HCT116 (cell line): Measurements from ENCODE around the gene HSH2D. TPM values are rescaled to one million over a fixed set of nuclear protein-coding genes. Genes with fewer than 3 reads are reported as not detected.

Experiments used
- ATAC-seq: fragments of 200-7000 bp; cut with Tn5 transposase; 2 replicates; pipeline ENCODE4 v1.9.1; 2020; ENCODE audit warnings: mild to moderate bottlenecking, moderate library complexity
- BruUV-seq: library from RNA; stranded (reverse); fragments of 400-500 nt; replicated peaks from 2 replicates; lab custom pipeline; 2021; lab: Mats Ljungman, UMichigan
- CTCF ChIA-PET: fragments of 300-600 bp; sonication (Branson Sonifier 250); formaldehyde crosslinking; loops from one replicate; lab custom pipeline; 2021; ENCODE audit warnings: antibody characterized with exemption; lab: Charles Lee
- POLR2A ChIA-PET: fragments of 300-600, 350-600 bp; sonication (Branson Sonifier 250); formaldehyde crosslinking; loops from one replicate; lab custom pipeline; 2021; ENCODE audit warnings: antibody characterized with exemption; lab: Charles Lee
- RAD21 ChIA-PET, 2 experiments: fragments of 300-600 bp; sonication (Branson Sonifier 250); formaldehyde crosslinking; loops; one replicate each; lab custom pipeline; 2023; ENCODE audit warnings: low total read pairs in 2 of 2; ENCODE audit not compliant: uncharacterized antibody in 2 of 2, unreplicated experiment in 2 of 2, low non-redundant PET in 1 of 2; lab: Charles Lee
- DNase-seq: peaks from one replicate; pipeline ENCODE4 v3.0.0-alpha.2; 2010; ENCODE audit warnings: low read depth, low spot score
- H2AFZ ChIP-seq: fragments of 200-600 bp; shearing (Covaris generic), sonication (generic); 2 replicates; pipeline ENCODE4 v1.6.1; 2017; ENCODE audit warnings: low read depth, mixed run types, mixed read lengths, antibody characterized with exemption, low read length; ENCODE audit not compliant: poor library complexity, severe bottlenecking
- H3K27ac ChIP-seq: 2 replicates; pipeline ENCODE4 v1.5.1; 2012; ENCODE audit warnings: low read depth, low read length
- H3K27me3 ChIP-seq: fragments of 200-600 bp; sonication (generic); 2 replicates; pipeline ENCODE4 v1.6.1; 2016; ENCODE audit warnings: mixed run types, low read length, mixed read lengths; ENCODE audit not compliant: insufficient read depth
- H3K36me3 ChIP-seq, 2 experiments: fragments of 200-500 bp in 1 of 2; fragments of 200-600 bp in 1 of 2; sonication (Bioruptor generic) in 1 of 2; sonication (generic) in 1 of 2; 2 replicates each; pipeline versions ENCODE4 v1.5.1 to v1.6.1; 2014 to 2016; ENCODE audit warnings: low read length in 2 of 2, inconsistent platforms in 1 of 2, mixed read lengths in 1 of 2, mixed run types in 1 of 2; ENCODE audit not compliant: insufficient read depth in 2 of 2, control insufficient read depth in 1 of 2
- H3K4me1 ChIP-seq, 2 experiments: fragments of 200-600 bp in 1 of 2; sonication (generic) in 1 of 2; 2 replicates each; pipeline versions ENCODE4 v1.5.1 to v1.6.1; 2012 to 2017; ENCODE audit warnings: low read length in 2 of 2, inconsistent platforms in 1 of 2, mild to moderate bottlenecking in 1 of 2, mixed read lengths in 1 of 2, mixed run types in 1 of 2, moderate library complexity in 1 of 2; ENCODE audit not compliant: insufficient read depth in 2 of 2, control insufficient read depth in 1 of 2
- H3K4me2 ChIP-seq: fragments of 200-600 bp; sonication (generic); 2 replicates; pipeline ENCODE4 v1.6.1; 2017; ENCODE audit warnings: mixed run types, low read length, mixed read lengths
- H3K4me3 ChIP-seq, 2 experiments: fragments of 200-600 bp in 1 of 2; sonication (generic) in 1 of 2; replicated peaks in 1 of 2; 2 replicates each; pipeline ENCODE4 v1.5.1; 2011 to 2016; ENCODE audit warnings: low read length in 2 of 2, control low read depth in 1 of 2, low read depth in 1 of 2, mild to moderate bottlenecking in 1 of 2, mixed read lengths in 1 of 2, mixed run types in 1 of 2
- H3K79me2 ChIP-seq: fragments of 200-600 bp; sonication (generic); 2 replicates; pipeline ENCODE4 v1.6.1; 2017; ENCODE audit warnings: mild to moderate bottlenecking, mixed run types, low read length, moderate library complexity, mixed read lengths; ENCODE audit not compliant: insufficient read depth
- H3K9ac ChIP-seq: fragments of 200-600 bp; sonication (generic); 2 replicates; pipeline ENCODE4 v1.6.1; 2016; ENCODE audit warnings: low read length, mixed read lengths
- H3K9me2 ChIP-seq: fragments of 200-600 bp; sonication (generic), shearing (Covaris generic); 2 replicates; pipeline ENCODE4 v1.6.1; 2017; ENCODE audit warnings: mixed run types, mild to moderate bottlenecking, moderate library complexity; ENCODE audit not compliant: insufficient read depth
- H3K9me3 ChIP-seq, 2 experiments: fragments of 200-500 bp in 1 of 2; fragments of 200-600 bp in 1 of 2; sonication (Bioruptor generic) in 1 of 2; sonication (generic) in 1 of 2; 2 replicates each; pipeline ENCODE4 v1.6.1; 2014 to 2017; ENCODE audit warnings: low read length in 2 of 2, mixed read lengths in 2 of 2, inconsistent platforms in 1 of 2, low read depth in 1 of 2, mild to moderate bottlenecking in 1 of 2, mixed run types in 1 of 2, moderate library complexity in 1 of 2; ENCODE audit not compliant: control insufficient read depth in 1 of 2, insufficient read depth in 1 of 2
- H4K20me1 ChIP-seq: fragments of 200-600 bp; sonication (generic), shearing (Covaris generic); 2 replicates; pipeline ENCODE4 v1.6.1; 2017; ENCODE audit warnings: mixed run types, mild to moderate bottlenecking, moderate library complexity; ENCODE audit not compliant: insufficient read depth
- ATF3 ChIP-seq: IDR thresholded peaks from 2 replicates; pipeline ENCODE4 v1.6.1; 2012
- CBX3 ChIP-seq: IDR thresholded peaks from 2 replicates; pipeline ENCODE4 v1.6.1; 2012; ENCODE audit warnings: low read depth
- CEBPB ChIP-seq: IDR thresholded peaks from 2 replicates; pipeline ENCODE4 v1.6.1; 2012; ENCODE audit warnings: low read depth
- CTCF ChIP-seq, 3 experiments: fragments of 200-600 bp in 1 of 3; sonication (generic) in 1 of 3; IDR thresholded peaks in 2 of 3; conservative IDR thresholded peaks in 1 of 3; 2 replicates each; pipeline ENCODE4 v1.5.1; 2012 to 2017; ENCODE audit warnings: low read depth in 2 of 3, low read length in 2 of 3, antibody characterized with exemption in 1 of 3, borderline replicate concordance in 1 of 3, control low read depth in 1 of 3, mild to moderate bottlenecking in 1 of 3, mixed read lengths in 1 of 3, mixed run types in 1 of 3, moderate library complexity in 1 of 3; ENCODE audit not compliant: insufficient read depth in 1 of 3
- EGR1 ChIP-seq: IDR thresholded peaks from 2 replicates; pipeline ENCODE4 v1.6.1; 2012; ENCODE audit warnings: low read depth
- EZH2 ChIP-seq: fragments of 200-600 bp; sonication (generic); IDR thresholded peaks from 2 replicates; pipeline ENCODE4 v1.6.1; 2017; ENCODE audit warnings: antibody characterized with exemption, mixed run types
- FOSL1 ChIP-seq: IDR thresholded peaks from 2 replicates; pipeline ENCODE4 v1.6.1; 2012; ENCODE audit warnings: low read depth
- JUND ChIP-seq: IDR thresholded peaks from 2 replicates; pipeline ENCODE4 v1.6.1; 2012
- MAX ChIP-seq: IDR thresholded peaks from 2 replicates; pipeline ENCODE4 v1.6.1; 2012
- POLR2A ChIP-seq: IDR thresholded peaks from 2 replicates; pipeline ENCODE4 v1.7.0; 2011; ENCODE audit warnings: borderline replicate concordance; ENCODE audit not compliant: insufficient read depth, insufficient read length; ENCODE audit errors: extremely low read depth
- POLR2AphosphoS5 ChIP-seq: IDR thresholded peaks from 2 replicates; pipeline ENCODE4 v1.6.1; 2011; ENCODE audit warnings: mild to moderate bottlenecking, low read depth, low read length, moderate library complexity
- RAD21 ChIP-seq: IDR thresholded peaks from 2 replicates; pipeline ENCODE4 v1.6.1; 2012; ENCODE audit warnings: low read depth, mild to moderate bottlenecking
- REST ChIP-seq: IDR thresholded peaks from 2 replicates; pipeline ENCODE4 v1.6.1; 2012; ENCODE audit warnings: low read depth
- SIN3A ChIP-seq: IDR thresholded peaks from 2 replicates; pipeline ENCODE4 v1.6.1; 2012; ENCODE audit warnings: low read depth
- SP1 ChIP-seq: IDR thresholded peaks from 2 replicates; pipeline ENCODE4 v1.6.1; 2012; ENCODE audit warnings: low read depth
- SRF ChIP-seq: IDR thresholded peaks from 2 replicates; pipeline ENCODE4 v1.6.1; 2012; ENCODE audit warnings: low read depth
- TCF7L2 ChIP-seq: IDR thresholded peaks from 2 replicates; pipeline ENCODE4 v1.7.0; 2011; ENCODE audit warnings: borderline replicate concordance, inconsistent platforms; ENCODE audit not compliant: insufficient read depth, insufficient read length; ENCODE audit errors: extremely low read depth
- ZBTB33 ChIP-seq: IDR thresholded peaks from 2 replicates; pipeline ENCODE4 v1.6.1; 2011; ENCODE audit warnings: mild to moderate bottlenecking, low read length, moderate library complexity; ENCODE audit not compliant: insufficient replicate concordance; ENCODE audit errors: extremely low read depth
- ZFX ChIP-seq: fragments of 450-650 bp; IDR thresholded peaks from 2 replicates; pipeline ENCODE4 v1.6.1; 2017
- ZNF274 ChIP-seq: fragments of 200-500 bp; sonication (Bioruptor generic); IDR thresholded peaks from 2 replicates; pipeline ENCODE4 v1.6.1; 2014; ENCODE audit warnings: mild to moderate bottlenecking, low read depth, low read length, inconsistent platforms
- intact Hi-C: fragments of 100-400 bp; cut with micrococcal nuclease; formaldehyde crosslinking; loops from 2 replicates; pipeline ENCODE4 v1.10.0; 2022
- total RNA-seq: library from RNA; stranded (reverse); gene quantifications from one replicate; pipeline ENCODE4 v1.2.1, GENCODE V29; 2021; ENCODE audit not compliant: unreplicated experiment

Gene HSH2D
- total RNA-seq, 1 experiment from 2014 or later = 21.4 TPM

- RAD21 ChIA-PET = no interaction called here
- intact Hi-C loops = no loop called here
These were observed 11.8 kb upstream of the HSH2D start for GRCh38 chr19:16131648-16132047.

More at GRCh38 chr19:16131648-16132047, 11.8 kb upstream of the HSH2D start:
- TF ChIP-seq CTCF (IDR thresholded peaks at IDR 0.05 in 2 of 3, conservative IDR thresholded peaks at IDR 0.05 in 1 of 3; ENCODE audit: borderline replicate concordance in 1 of 3, insufficient read depth in 1 of 3, low read depth in 2 of 3, low read length in 2 of 3) (no peak), ZBTB33 (no peak), ATF3 (no peak), POLR2AphosphoS5 (no peak), POLR2A (no peak), ZNF274 (no peak), RAD21 (no peak), EZH2 (no peak), FOSL1 (no peak), REST (no peak), JUND (no peak), MAX (no peak), TCF7L2 (no peak), SIN3A (no peak), ZFX (no peak), CEBPB (no peak), SP1 (no peak), EGR1 (no peak), SRF (no peak), CBX3 (no peak)
- H3K27me3 ChIP-seq = no peaks in the 10 kb centered on the region
- no peaks in the 10 kb centered on the region for H3K9me2 ChIP-seq
- H3K79me2 ChIP-seq = no peaks in the 10 kb centered on the region
- no peak overlapping the region for H2AFZ ChIP-seq
- BruUV-seq = no TSS peak
- no peak overlapping the region for H3K27ac ChIP-seq
- H3K9ac ChIP-seq = no peak overlapping the region
- H3K4me2 ChIP-seq = no peak overlapping the region
- no peak for ATAC-seq
- DNase-seq = no peak
- no peak overlapping the region for H3K4me3 ChIP-seq
- no peaks in the 10 kb centered on the region for H4K20me1 ChIP-seq
- H3K9me3 ChIP-seq = no peaks in the 10 kb centered on the region
- H3K36me3 ChIP-seq = peaks cover 32 to 58% of the 10 kb centered on the region in 2 experiments
- CTCF ChIA-PET = no interaction called here
- POLR2A ChIA-PET = no interaction called here
- no peaks in the 10 kb centered on the region for H3K4me1 ChIP-seq
